GM12878 (cell line): ENCODE measurements around the gene ZFP1. TPM values are rescaled to one million over a fixed set of nuclear protein-coding genes. Genes with fewer than 3 reads are reported as not detected.

Experiments used
- ATAC-seq: fragments of 200-7000 bp; cut with Tn5 transposase; 3 replicates; pipeline ENCODE4 v1.9.1; 2020; ENCODE audit warnings: mild to moderate bottlenecking, moderate library complexity
- BruUV-seq: library from RNA; stranded (reverse); fragments of 400-500 nt; replicated peaks from 2 replicates; lab custom pipeline; 2021; lab: Mats Ljungman, UMichigan
- CTCF ChIA-PET: fragments of 300-600 bp; sonication (Branson Sonifier 250); formaldehyde crosslinking; extraction: SDS; loops from one replicate; lab custom pipeline; 2021; ENCODE audit warnings: inconsistent platforms; lab: Yijun Ruan, JAX
- POLR2A ChIA-PET: fragments of 350-600 bp; formaldehyde crosslinking; extraction: SDS; loops from one replicate; lab custom pipeline; 2021; ENCODE audit warnings: inconsistent platforms; lab: Charles Lee
- RAD21 ChIA-PET: fragments of 300-600 bp; sonication (Branson Sonifier 250); formaldehyde crosslinking; loops from one replicate; lab custom pipeline; 2023; ENCODE audit warnings: antibody characterized with exemption; ENCODE audit not compliant: unreplicated experiment; lab: Charles Lee
- SMC1A ChIA-PET: fragments of 300-600 bp; sonication (Branson Sonifier 250); formaldehyde crosslinking; loops from one replicate; lab custom pipeline; 2023; ENCODE audit not compliant: unreplicated experiment, uncharacterized antibody; lab: Charles Lee
- DNase-seq: peaks from one replicate; pipeline ENCODE4 v3.0.0-alpha.2; 2011; ENCODE audit warnings: low read depth, low spot score
- FAIRE-seq: peaks from 3 replicates; lab custom pipeline; 2011; peaks lifted over from hg19 to GRCh38; lab: Jason Lieb, UNC
- H2AFZ ChIP-seq: 2 replicates; pipeline ENCODE4 v1.6.0; 2011; ENCODE audit warnings: low read depth, low read length, control low read depth; ENCODE audit not compliant: control insufficient read depth
- H3K27ac ChIP-seq: 2 replicates; pipeline ENCODE4 v1.5.1; 2011; ENCODE audit warnings: control low read depth; ENCODE audit not compliant: control insufficient read depth, insufficient read depth
- H3K27me3 ChIP-seq, 2 experiments: replicated peaks in 1 of 2; 2 replicates each; pipeline versions ENCODE4 v1.6.0 to v1.6.1; 2011; ENCODE audit warnings: low read length in 1 of 2; ENCODE audit not compliant: control insufficient read depth in 2 of 2, insufficient read depth in 2 of 2
- H3K36me3 ChIP-seq, 2 experiments: 2 replicates each; pipeline ENCODE4 v1.5.1; 2011; ENCODE audit warnings: low read length in 1 of 2; ENCODE audit not compliant: control insufficient read depth in 2 of 2, insufficient read depth in 2 of 2
- H3K4me1 ChIP-seq: 2 replicates; pipeline ENCODE4 v1.6.1; 2011; ENCODE audit warnings: mild to moderate bottlenecking, low read length, moderate library complexity, mixed read lengths; ENCODE audit not compliant: control insufficient read depth, insufficient read depth
- H3K4me2 ChIP-seq: 2 replicates; pipeline ENCODE4 v1.6.0; 2011; ENCODE audit warnings: control low read depth; ENCODE audit not compliant: control insufficient read depth, insufficient read depth
- H3K4me3 ChIP-seq: fragments of 200-600 bp; sonication (generic); 2 replicates; pipeline ENCODE4 v1.5.1; 2016
- H3K79me2 ChIP-seq: 2 replicates; pipeline ENCODE4 v1.6.0; 2011; ENCODE audit warnings: low read length; ENCODE audit not compliant: control insufficient read depth, insufficient read depth
- H3K9ac ChIP-seq: 2 replicates; pipeline ENCODE4 v1.8.0; 2011; ENCODE audit warnings: low read length, control low read depth, mixed read lengths; ENCODE audit not compliant: control insufficient read depth, insufficient read depth
- H3K9me3 ChIP-seq: replicated peaks from 3 replicates; pipeline ENCODE4 v1.5.1; 2011; ENCODE audit warnings: mild to moderate bottlenecking, low read length; ENCODE audit not compliant: control insufficient read depth, insufficient read depth
- H4K20me1 ChIP-seq: 2 replicates; pipeline ENCODE4 v1.6.0; 2011; ENCODE audit not compliant: control insufficient read depth, insufficient read depth
- ASH2L ChIP-seq: fragments of 300-600, 200-600 bp; sonication (generic); IDR thresholded peaks from 2 replicates; pipeline ENCODE4 v1.6.1; 2017; ENCODE audit warnings: low read depth, mild to moderate bottlenecking, borderline replicate concordance
- BMI1 ChIP-seq: fragments of 450-650 bp; IDR thresholded peaks from 2 replicates; pipeline ENCODE4 v1.6.1; 2016; ENCODE audit warnings: mild to moderate bottlenecking, moderate library complexity, borderline replicate concordance
- CBFB ChIP-seq: IDR thresholded peaks from 2 replicates; pipeline ENCODE4 v1.6.1; 2016; ENCODE audit warnings: antibody characterized with exemption, low read depth
- CEBPB ChIP-seq, 2 experiments: fragments of 150-350 bp in 1 of 2; IDR thresholded peaks; 2 replicates each; pipeline ENCODE4 v1.6.1; 2012 to 2014; ENCODE audit warnings: low read depth in 2 of 2, low read length in 2 of 2, borderline replicate concordance in 1 of 2, inconsistent platforms in 1 of 2
- GATAD2B ChIP-seq: fragments of 450-650 bp; conservative IDR thresholded peaks from 2 replicates; pipeline ENCODE4 v1.6.1; 2017; ENCODE audit warnings: low read depth, mild to moderate bottlenecking, moderate library complexity
- KAT2A ChIP-seq: conservative IDR thresholded peaks from 2 replicates; pipeline ENCODE4 v1.6.1; 2011; ENCODE audit warnings: low read depth, low read length; ENCODE audit not compliant: control insufficient read depth
- NFXL1 ChIP-seq: fragments of 450-650 bp; IDR thresholded peaks from 2 replicates; pipeline ENCODE4 v1.6.1; 2017; ENCODE audit warnings: antibody characterized with exemption, mild to moderate bottlenecking, borderline replicate concordance
- NFYB ChIP-seq: IDR thresholded peaks from 2 replicates; pipeline ENCODE4 v1.6.1; 2011; ENCODE audit warnings: low read depth, mild to moderate bottlenecking, low read length, improper control_type of control experiment, moderate library complexity; ENCODE audit not compliant: insufficient read depth
- RBBP5 ChIP-seq: fragments of 200-600 bp; sonication (generic); conservative IDR thresholded peaks from 2 replicates; pipeline ENCODE4 v1.6.1; 2016
- SKIL ChIP-seq: fragments of 450-650 bp; IDR thresholded peaks from 2 replicates; pipeline ENCODE4 v1.6.1; 2017; ENCODE audit warnings: mild to moderate bottlenecking, low read depth, inconsistent platforms; ENCODE audit not compliant: poor library complexity, severe bottlenecking
- WRNIP1 ChIP-seq: IDR thresholded peaks from 2 replicates; pipeline ENCODE4 v1.6.1; 2011; ENCODE audit warnings: low read depth, low read length, improper control_type of control experiment, borderline replicate concordance
- YY1 ChIP-seq: IDR thresholded peaks from 2 replicates; pipeline ENCODE4 v1.6.1; 2011; ENCODE audit warnings: low read depth, mild to moderate bottlenecking, low read length
- ZNF207 ChIP-seq: fragments of 450-650 bp; IDR thresholded peaks from 2 replicates; pipeline ENCODE4 v1.6.1; 2014; ENCODE audit warnings: antibody characterized with exemption, mild to moderate bottlenecking, borderline replicate concordance
- WGBS: methylation state at CpG from one replicate; pipeline ENCODE4 v1.1.6; 2016; ENCODE audit warnings: low lambda C conversion rate; ENCODE audit not compliant: insufficient replicate concordance, insufficient coverage; ENCODE audit errors: missing lambda C conversion rate; 5-methylcytosine and 5-hydroxymethylcytosine counted together
- in situ Hi-C: fragments of 300-500 bp; cut with MboI; formaldehyde crosslinking; loops from 9 replicates; pipeline ENCODE4 v1.14.3; 2018; ENCODE audit warnings: mixed read lengths
- intact Hi-C: fragments of 100-400 bp; cut with micrococcal nuclease; formaldehyde crosslinking; loops from one replicate; pipeline ENCODE4 v1.14.2; 2022; ENCODE audit not compliant: unreplicated experiment
- polyA plus RNA-seq, 11 experiments: library from polyadenylated mRNA; depleted of rRNA in 4 of 11; unstranded in 6 of 11; stranded (reverse) in 5 of 11; fragments of >200 nt; fragmentation: Nextera tagmentation in 4 of 11; fragmentation: Illumina TruSeq in 1 of 11; extraction: Ambion mirVana in 4 of 11; extraction: Trizol in 1 of 11; gene quantifications; 1 replicate in 1 of 11; 2 replicates in 10 of 11; pipeline versions ENCODE4 v1.2.1 to v1.2.3, GENCODE V29; 2011 to 2016; ENCODE audit warnings: inconsistent platforms in 2 of 11, missing spikeins in 2 of 11, low read depth in 1 of 11
- total RNA-seq, 4 experiments: library from RNA; depleted of rRNA in 3 of 4; stranded (reverse); fragments of >200 nt in 3 of 4; fragmentation: Illumina TruSeq in 1 of 4; extraction: Trizol in 1 of 4; gene quantifications; 2 replicates each; pipeline versions ENCODE4 v1.2.1 to v1.2.3, GENCODE V29; 2013 to 2021
- TF ChIP-seq, protein P1 (sequence below): fragments of 450-650 bp; IDR thresholded peaks from 2 replicates; pipeline ENCODE4 v1.6.1; 2017; ENCODE audit warnings: borderline replicate concordance
- TF ChIP-seq, protein P2 (sequence below): IDR thresholded peaks from 2 replicates; pipeline ENCODE4 v1.6.1; 2012; ENCODE audit warnings: low read length, inconsistent platforms
- TF ChIP-seq, protein P3 (sequence below): IDR thresholded peaks from 2 replicates; pipeline ENCODE4 v1.6.1; 2011; ENCODE audit warnings: borderline replicate concordance, low read depth, mild to moderate bottlenecking, moderate library complexity, mixed read lengths, low read length; ENCODE audit not compliant: insufficient read depth; ENCODE audit errors: extremely low read length
- TF ChIP-seq, protein P4 (sequence below): fragments of 450-650 bp; IDR thresholded peaks from 2 replicates; pipeline ENCODE4 v1.6.1; 2017; ENCODE audit warnings: low read depth, mild to moderate bottlenecking, moderate library complexity

ZFP1 gene
- total and polyA plus RNA-seq, 10 of the 15 experiments (the other 5 are each of a cell fraction or from before 2014, with no cell fraction given), result 3.5 to 17.6 (median 14.7) TPM

DNA sequence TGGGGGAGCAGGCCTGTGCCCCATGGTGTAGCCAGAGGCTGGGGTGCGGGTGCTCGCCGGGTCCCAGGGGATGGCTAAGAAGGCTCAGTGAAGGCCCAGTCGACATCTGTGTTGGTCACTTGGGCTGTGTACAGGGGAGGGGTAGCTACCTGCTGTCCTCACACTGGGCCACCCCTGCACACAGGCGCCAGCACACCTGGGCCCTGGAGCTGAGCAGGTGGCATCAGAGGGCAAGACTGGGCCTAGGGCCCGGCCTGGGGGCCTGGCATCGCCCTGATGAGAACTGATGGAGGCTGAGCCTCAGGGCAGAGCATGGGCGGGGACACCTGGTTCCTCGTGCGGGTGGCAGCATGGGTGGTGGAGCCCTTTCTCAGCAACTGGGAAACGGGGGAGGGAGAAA is 59.5 kb downstream of the ZFP1 start:
- FAIRE-seq (no peak), DNase-seq (no peak), ATAC-seq (no peak)
- 74% methylated on average over 11 of the region's 11 CpGs for WGBS
- SMC1A ChIA-PET, result no interaction called here
- Histone ChIP-seq H3K27ac (no peak overlapping the region), H4K20me1 (no peaks in the 10 kb centered on the region), H3K4me1 (peaks cover 5% of the 10 kb centered on the region), H3K9ac (no peak overlapping the region), H3K9me3 (no peaks in the 10 kb centered on the region), H3K27me3 (no peaks in the 10 kb centered on the region), H3K36me3 (no peaks in the 10 kb centered on the region), H3K4me2 (no peak overlapping the region), H3K79me2 (no peaks in the 10 kb centered on the region), H2AFZ (no peak overlapping the region), H3K4me3 (no peak overlapping the region)
- no TSS peak for BruUV-seq
- CTCF ChIA-PET, result interaction anchor here (0.6 kb wide), 1 partner anchor 405 kb away, joined by 3 read pairs; no protein-coding TSS in a partner anchor
- in situ Hi-C loops, result no loop called here
- intact Hi-C loops, result no loop called here
- POLR2A ChIA-PET, result interaction anchor here (0.7 kb wide), 1 partner anchor 133 kb away, joined by 3 read pairs; no protein-coding TSS in a partner anchor
- RAD21 ChIA-PET, result no interaction called here
- TF ChIP-seq RBBP5 (no peak), NFYB (no peak), WRNIP1 (no peak), GATAD2B (no peak), ZNF207 (no peak), ASH2L (no peak), KAT2A (no peak), YY1 (no peak), BMI1 (no peak), NFXL1 (no peak), CBFB (no peak), CEBPB (IDR thresholded peaks at IDR 0.05; ENCODE audit: borderline replicate concordance in 1 of 2, low read depth in 2 of 2, low read length in 2 of 2) (no peak), SKIL (no peak)
- TF ChIP-seq, protein P1, sequence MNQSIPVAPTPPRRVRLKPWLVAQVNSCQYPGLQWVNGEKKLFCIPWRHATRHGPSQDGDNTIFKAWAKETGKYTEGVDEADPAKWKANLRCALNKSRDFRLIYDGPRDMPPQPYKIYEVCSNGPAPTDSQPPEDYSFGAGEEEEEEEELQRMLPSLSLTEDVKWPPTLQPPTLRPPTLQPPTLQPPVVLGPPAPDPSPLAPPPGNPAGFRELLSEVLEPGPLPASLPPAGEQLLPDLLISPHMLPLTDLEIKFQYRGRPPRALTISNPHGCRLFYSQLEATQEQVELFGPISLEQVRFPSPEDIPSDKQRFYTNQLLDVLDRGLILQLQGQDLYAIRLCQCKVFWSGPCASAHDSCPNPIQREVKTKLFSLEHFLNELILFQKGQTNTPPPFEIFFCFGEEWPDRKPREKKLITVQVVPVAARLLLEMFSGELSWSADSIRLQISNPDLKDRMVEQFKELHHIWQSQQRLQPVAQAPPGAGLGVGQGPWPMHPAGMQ, result no peak
- TF ChIP-seq, protein P2, sequence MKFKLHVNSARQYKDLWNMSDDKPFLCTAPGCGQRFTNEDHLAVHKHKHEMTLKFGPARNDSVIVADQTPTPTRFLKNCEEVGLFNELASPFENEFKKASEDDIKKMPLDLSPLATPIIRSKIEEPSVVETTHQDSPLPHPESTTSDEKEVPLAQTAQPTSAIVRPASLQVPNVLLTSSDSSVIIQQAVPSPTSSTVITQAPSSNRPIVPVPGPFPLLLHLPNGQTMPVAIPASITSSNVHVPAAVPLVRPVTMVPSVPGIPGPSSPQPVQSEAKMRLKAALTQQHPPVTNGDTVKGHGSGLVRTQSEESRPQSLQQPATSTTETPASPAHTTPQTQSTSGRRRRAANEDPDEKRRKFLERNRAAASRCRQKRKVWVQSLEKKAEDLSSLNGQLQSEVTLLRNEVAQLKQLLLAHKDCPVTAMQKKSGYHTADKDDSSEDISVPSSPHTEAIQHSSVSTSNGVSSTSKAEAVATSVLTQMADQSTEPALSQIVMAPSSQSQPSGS, result no peak
- TF ChIP-seq, protein P3, sequence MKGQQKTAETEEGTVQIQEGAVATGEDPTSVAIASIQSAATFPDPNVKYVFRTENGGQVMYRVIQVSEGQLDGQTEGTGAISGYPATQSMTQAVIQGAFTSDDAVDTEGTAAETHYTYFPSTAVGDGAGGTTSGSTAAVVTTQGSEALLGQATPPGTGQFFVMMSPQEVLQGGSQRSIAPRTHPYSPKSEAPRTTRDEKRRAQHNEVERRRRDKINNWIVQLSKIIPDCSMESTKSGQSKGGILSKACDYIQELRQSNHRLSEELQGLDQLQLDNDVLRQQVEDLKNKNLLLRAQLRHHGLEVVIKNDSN, result no peak
- TF ChIP-seq, protein P4, sequence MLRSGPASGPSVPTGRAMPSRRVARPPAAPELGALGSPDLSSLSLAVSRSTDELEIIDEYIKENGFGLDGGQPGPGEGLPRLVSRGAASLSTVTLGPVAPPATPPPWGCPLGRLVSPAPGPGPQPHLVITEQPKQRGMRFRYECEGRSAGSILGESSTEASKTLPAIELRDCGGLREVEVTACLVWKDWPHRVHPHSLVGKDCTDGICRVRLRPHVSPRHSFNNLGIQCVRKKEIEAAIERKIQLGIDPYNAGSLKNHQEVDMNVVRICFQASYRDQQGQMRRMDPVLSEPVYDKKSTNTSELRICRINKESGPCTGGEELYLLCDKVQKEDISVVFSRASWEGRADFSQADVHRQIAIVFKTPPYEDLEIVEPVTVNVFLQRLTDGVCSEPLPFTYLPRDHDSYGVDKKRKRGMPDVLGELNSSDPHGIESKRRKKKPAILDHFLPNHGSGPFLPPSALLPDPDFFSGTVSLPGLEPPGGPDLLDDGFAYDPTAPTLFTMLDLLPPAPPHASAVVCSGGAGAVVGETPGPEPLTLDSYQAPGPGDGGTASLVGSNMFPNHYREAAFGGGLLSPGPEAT, result no peak
